ENCODE results near the gene PDSS2. TPM values are rescaled to one million over a fixed set of nuclear protein-coding genes. Genes with fewer than 3 reads are reported as not detected.

Gene PDSS2
- total RNA-seq, 1 experiment from 2014 or later = 17.8 TPM

- TF ChIP-seq, protein P1, sequence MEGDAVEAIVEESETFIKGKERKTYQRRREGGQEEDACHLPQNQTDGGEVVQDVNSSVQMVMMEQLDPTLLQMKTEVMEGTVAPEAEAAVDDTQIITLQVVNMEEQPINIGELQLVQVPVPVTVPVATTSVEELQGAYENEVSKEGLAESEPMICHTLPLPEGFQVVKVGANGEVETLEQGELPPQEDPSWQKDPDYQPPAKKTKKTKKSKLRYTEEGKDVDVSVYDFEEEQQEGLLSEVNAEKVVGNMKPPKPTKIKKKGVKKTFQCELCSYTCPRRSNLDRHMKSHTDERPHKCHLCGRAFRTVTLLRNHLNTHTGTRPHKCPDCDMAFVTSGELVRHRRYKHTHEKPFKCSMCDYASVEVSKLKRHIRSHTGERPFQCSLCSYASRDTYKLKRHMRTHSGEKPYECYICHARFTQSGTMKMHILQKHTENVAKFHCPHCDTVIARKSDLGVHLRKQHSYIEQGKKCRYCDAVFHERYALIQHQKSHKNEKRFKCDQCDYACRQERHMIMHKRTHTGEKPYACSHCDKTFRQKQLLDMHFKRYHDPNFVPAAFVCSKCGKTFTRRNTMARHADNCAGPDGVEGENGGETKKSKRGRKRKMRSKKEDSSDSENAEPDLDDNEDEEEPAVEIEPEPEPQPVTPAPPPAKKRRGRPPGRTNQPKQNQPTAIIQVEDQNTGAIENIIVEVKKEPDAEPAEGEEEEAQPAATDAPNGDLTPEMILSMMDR (conservative IDR thresholded peaks at IDR 0.05) = no peak
- no peak for TF ChIP-seq EZH2 (IDR thresholded peaks at IDR 0.05; ENCODE audit: low read depth)
- Histone ChIP-seq H3K4me2 (no peak overlapping the region), H3K27me3 (ENCODE audit: insufficient read depth, low read depth) (no peaks in the 10 kb centered on the region), H3K27ac (no peak overlapping the region), H4K20me1 (ENCODE audit: insufficient read depth) (no peaks in the 10 kb centered on the region), H3F3A (ENCODE audit: insufficient read depth, low read depth) (no peaks in the 10 kb centered on the region), H3K9me2 (ENCODE audit: insufficient read depth) (no peaks in the 10 kb centered on the region), H2AFZ (no peak overlapping the region), H3K4me1 (replicated peaks; ENCODE audit: insufficient read depth) (no peaks in the 10 kb centered on the region), H3K9me3 (ENCODE audit: insufficient read depth, low read depth) (no peaks in the 10 kb centered on the region; the same call in 1 of the 2 replicates), H3K4me3 (no peak overlapping the region), H3K36me3 (ENCODE audit: low read depth) (no peaks in the 10 kb centered on the region), H3K79me2 (ENCODE audit: low read depth) (no peaks in the 10 kb centered on the region)
- intact Hi-C loops (cut with micrococcal nuclease; ENCODE audit: unreplicated experiment) = no loop called here
- CTCF ChIA-PET = no interaction called here
- no TSS peak for BruUV-seq (replicated peaks)
- POLR2A ChIA-PET (ENCODE audit: unreplicated experiment) = no interaction called here
- DNase-seq = no peak
These were observed 49.4 kb downstream of the PDSS2 start for GRCh38 chr6:107409942-107410341.

GRCh38 chr6:107408714-107409113 lies 50.6 kb downstream of the PDSS2 start:
- Histone ChIP-seq H3K9me2 (ENCODE audit: insufficient read depth) (no peaks in the 10 kb centered on the region; the same call in 1 of the 2 replicates), H3K9me3 (ENCODE audit: insufficient read depth, low read depth) (no peaks in the 10 kb centered on the region; the same call in 1 of the 2 replicates), H3K27me3 (ENCODE audit: insufficient read depth, low read depth) (no peaks in the 10 kb centered on the region), H3K79me2 (ENCODE audit: low read depth) (no peaks in the 10 kb centered on the region), H3K4me1 (replicated peaks; ENCODE audit: insufficient read depth) (no peaks in the 10 kb centered on the region), H3K4me3 (no peak overlapping the region), H4K20me1 (ENCODE audit: insufficient read depth) (no peaks in the 10 kb centered on the region), H3K4me2 (no peak overlapping the region), H3K27ac (no peak overlapping the region), H3K36me3 (ENCODE audit: low read depth) (no peaks in the 10 kb centered on the region), H3F3A (ENCODE audit: insufficient read depth, low read depth) (no peaks in the 10 kb centered on the region), H2AFZ (no peak overlapping the region)
- intact Hi-C loops (cut with micrococcal nuclease; ENCODE audit: unreplicated experiment) = no loop called here
- no peak for DNase-seq
- BruUV-seq (replicated peaks) = no TSS peak
- TF ChIP-seq, protein P1 (conservative IDR thresholded peaks at IDR 0.05) = no peak
- no peak for TF ChIP-seq EZH2 (IDR thresholded peaks at IDR 0.05; ENCODE audit: low read depth)
- CTCF ChIA-PET = no interaction called here
- POLR2A ChIA-PET (ENCODE audit: unreplicated experiment) = no interaction called here

GRCh38 chr6:107405002-107405401 lies 54.4 kb downstream of the PDSS2 start:
- H3K27me3 ChIP-seq (ENCODE audit: insufficient read depth, low read depth) = no peaks in the 10 kb centered on the region
- H3K36me3 ChIP-seq (ENCODE audit: low read depth) = no peaks in the 10 kb centered on the region
- H3K9me2 ChIP-seq (ENCODE audit: insufficient read depth) = no peaks in the 10 kb centered on the region; the same call in 1 of the 2 replicates
- DNase-seq = no peak
- no peaks in the 10 kb centered on the region; the same call in 1 of the 2 replicates for H3K9me3 ChIP-seq (ENCODE audit: insufficient read depth, low read depth)
- no peak for TF ChIP-seq EZH2 (IDR thresholded peaks at IDR 0.05; ENCODE audit: low read depth)
- TF ChIP-seq, protein P1 (conservative IDR thresholded peaks at IDR 0.05) = no peak
- intact Hi-C loops (cut with micrococcal nuclease; ENCODE audit: unreplicated experiment) = no loop called here
- no peak overlapping the region for H3K4me2 ChIP-seq
- no peak overlapping the region for H3K4me3 ChIP-seq
- no peaks in the 10 kb centered on the region for H3K79me2 ChIP-seq (ENCODE audit: low read depth)
- ChIA-PET CTCF (interaction anchor here (0.7 kb wide), 1 partner anchor 289 kb away, joined by 6 read pairs; no protein-coding TSS in a partner anchor), POLR2A (ENCODE audit: unreplicated experiment) (no interaction called here)
- no peaks in the 10 kb centered on the region for H3F3A ChIP-seq (ENCODE audit: insufficient read depth, low read depth)
- no peaks in the 10 kb centered on the region for H3K4me1 ChIP-seq (replicated peaks; ENCODE audit: insufficient read depth)
- H4K20me1 ChIP-seq (ENCODE audit: insufficient read depth) = no peaks in the 10 kb centered on the region
- no peak overlapping the region for H3K27ac ChIP-seq
- no TSS peak for BruUV-seq (replicated peaks)
- no peak overlapping the region for H2AFZ ChIP-seq
